ENCODE results near the gene PAK4.

GRCh38 chr19:39156326-39157230 is 31.0 kb downstream of the PAK4 start:
- TF ChIP-seq CTCF (IDR thresholded peaks at IDR 0.05; ENCODE audit: low read depth, low read length): no peak
- TF ChIP-seq MAX (IDR thresholded peaks at IDR 0.05; ENCODE audit: low read depth, low read length): no peak

Data from NB4 (cell line).